CD4-positive, CD25-positive, alpha-beta regulatory T cell (primary cell): ENCODE measurements around the gene MCC. TPM values are rescaled to one million over a fixed set of nuclear protein-coding genes. Genes with fewer than 3 reads are reported as not detected.
A peak's percentile ranks its signal among the peaks of the same experiment; 100 is the strongest.

ENCODE experiments used
- ATAC-seq, 2 donors: fragments of 150-1000 bp; cut with Tn5 transposase; one replicate each; pipeline ENCODE4 v1.10.0; 2021; ENCODE audit warnings: low read depth in 2 of 2, moderate number of reproducible peaks in 2 of 2, moderate library complexity in 1 of 2
- DNase-seq, 3 donors: peaks; one replicate each; pipeline versions ENCODE4 v3.0.0 to v3.0.0-alpha.2; 2012 to 2022; ENCODE audit warnings: mixed read lengths in 1 of 3
- H3K27ac ChIP-seq: one replicate; pipeline ENCODE4 v1.7.0; 2013; ENCODE audit warnings: mild to moderate bottlenecking, low read length; ENCODE audit not compliant: insufficient read depth, poor library complexity, severe bottlenecking
- H3K27me3 ChIP-seq: one replicate; pipeline ENCODE4 v1.7.0; 2013; ENCODE audit warnings: low read length; ENCODE audit not compliant: control insufficient read depth, insufficient read depth
- H3K36me3 ChIP-seq: one replicate; pipeline ENCODE4 v1.7.0; 2013; ENCODE audit warnings: mild to moderate bottlenecking, low read length, moderate library complexity; ENCODE audit not compliant: control insufficient read depth, insufficient read depth
- H3K4me1 ChIP-seq: 2 replicates; pipeline ENCODE4 v1.7.0; 2013; ENCODE audit warnings: mild to moderate bottlenecking, low read length; ENCODE audit not compliant: insufficient read depth, control insufficient read depth, poor library complexity, severe bottlenecking
- H3K4me3 ChIP-seq: one replicate; pipeline ENCODE4 v1.7.0; 2013; ENCODE audit warnings: low read depth, mild to moderate bottlenecking, low read length, moderate library complexity
- H3K9me3 ChIP-seq, 2 experiments: 1 replicate in 1 of 2; 2 replicates in 1 of 2; pipeline ENCODE4 v1.7.0; 2013; ENCODE audit warnings: low read length in 2 of 2, mild to moderate bottlenecking in 1 of 2, moderate library complexity in 1 of 2; ENCODE audit not compliant: control insufficient read depth in 2 of 2
- H3K27ac Mint-ChIP-seq, 3 donors: one replicate each; pipeline ENCODE4 v1.8.0; 2020 to 2022; ENCODE audit warnings: mild to moderate bottlenecking in 3 of 3, mixed read lengths in 3 of 3, moderate library complexity in 2 of 3
- H3K27me3 Mint-ChIP-seq: one replicate; pipeline ENCODE4 v1.8.0; 2022; ENCODE audit warnings: mild to moderate bottlenecking, mixed read lengths
- H3K36me3 Mint-ChIP-seq: one replicate; pipeline ENCODE4 v1.8.0; 2020; ENCODE audit warnings: mixed read lengths
- H3K4me1 Mint-ChIP-seq, 4 donors: one replicate each; pipeline ENCODE4 v1.8.0; 2020 to 2022; ENCODE audit warnings: mixed read lengths in 4 of 4, mild to moderate bottlenecking in 1 of 4
- H3K4me3 Mint-ChIP-seq, 4 donors: one replicate each; pipeline ENCODE4 v1.8.0; 2020 to 2022; ENCODE audit warnings: mild to moderate bottlenecking in 4 of 4, mixed read lengths in 4 of 4, moderate library complexity in 3 of 4
- H3K9me3 Mint-ChIP-seq, 7 donors: one replicate each; pipeline ENCODE4 v1.8.0; 2020 to 2022; ENCODE audit warnings: mixed read lengths in 7 of 7, mild to moderate bottlenecking in 3 of 7, moderate library complexity in 2 of 7
- polyA plus RNA-seq, 4 donors: library from polyadenylated mRNA; unstranded; fragments of 300-500 nt; fragmentation: Illumina TruSeq; gene quantifications; one replicate each; pipeline ENCODE4 v1.2.3, GENCODE V29; 2021
- total RNA-seq: library from RNA; stranded (reverse); gene quantifications from one replicate; pipeline ENCODE4 v1.2.3, GENCODE V29; 2022

MCC gene
- total and polyA plus RNA-seq, 5 donors from 2014 or later: 0.47 to 11.1 (median 3.4) TPM

DNA sequence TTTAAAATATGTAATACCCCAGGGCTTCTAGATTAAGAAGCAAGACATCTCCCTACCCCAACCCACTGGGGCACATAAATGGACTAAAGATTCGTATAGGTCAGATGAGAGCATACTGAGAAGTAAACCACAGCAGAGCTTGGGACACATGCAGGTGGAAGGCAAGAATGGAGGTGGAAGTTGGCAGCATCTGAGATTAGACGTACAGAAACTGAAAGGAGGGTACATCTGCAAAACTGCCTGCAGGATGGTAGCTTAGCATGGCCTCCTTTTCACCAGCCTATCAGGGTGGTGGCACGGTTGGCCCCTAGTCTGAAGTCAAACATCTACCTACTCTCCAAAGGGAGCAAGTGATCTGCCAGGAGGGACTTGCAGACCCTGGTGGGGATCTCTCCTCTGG, 235.2 kb downstream of the MCC start:
- peaks cover 0 to 4% (median 0%) of the 10 kb centered on the region in 4 donors for H3K4me1 Mint-ChIP-seq
- H3K4me3 Mint-ChIP-seq: no peak overlapping the region
- peaks cover 4% of the 10 kb centered on the region for H3K27me3 Mint-ChIP-seq
- Histone ChIP-seq H3K27me3 (no peaks in the 10 kb centered on the region), H3K27ac (no peak overlapping the region), H3K36me3 (no peaks in the 10 kb centered on the region), H3K9me3 (no peaks in the 10 kb centered on the region), H3K4me1 (no peaks in the 10 kb centered on the region), H3K4me3 (no peak overlapping the region)
- ATAC-seq (no peak), DNase-seq (no peak)
- no peak overlapping the region for H3K27ac Mint-ChIP-seq
- peaks cover 0 to 1% (median 0%) of the 10 kb centered on the region in 7 donors for H3K9me3 Mint-ChIP-seq
- H3K36me3 Mint-ChIP-seq: peaks cover 4% of the 10 kb centered on the region

DNA sequence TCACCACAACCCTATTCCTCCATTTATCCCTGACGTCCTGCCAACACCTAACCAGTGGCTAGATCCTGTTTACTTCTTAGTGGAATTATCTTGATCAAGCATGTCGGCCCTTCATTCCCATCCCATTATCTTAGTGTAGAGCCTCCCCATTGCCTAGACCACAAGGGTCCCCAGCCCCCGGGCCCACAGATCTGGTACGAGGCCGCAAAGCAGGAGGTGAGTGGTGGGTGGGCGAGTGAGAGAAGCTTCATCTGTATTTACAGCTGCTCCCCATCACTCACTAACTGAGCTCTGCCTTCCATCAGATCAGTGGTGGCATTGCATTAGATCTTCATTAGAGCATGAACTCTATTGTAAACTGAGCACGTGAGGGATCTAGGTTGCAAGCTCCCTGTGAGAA, 236.2 kb downstream of the MCC start:
- no peak overlapping the region for H3K27ac Mint-ChIP-seq
- Histone ChIP-seq H3K27ac (no peak overlapping the region), H3K4me1 (no peaks in the 10 kb centered on the region), H3K27me3 (no peaks in the 10 kb centered on the region), H3K36me3 (no peaks in the 10 kb centered on the region), H3K9me3 (no peaks in the 10 kb centered on the region), H3K4me3 (no peak overlapping the region)
- H3K27me3 Mint-ChIP-seq: peaks cover 4% of the 10 kb centered on the region
- DNase-seq (no peak), ATAC-seq (no peak)
- no peak overlapping the region for H3K4me3 Mint-ChIP-seq
- peaks cover 0 to 1% (median 0%) of the 10 kb centered on the region in 7 donors for H3K9me3 Mint-ChIP-seq
- H3K4me1 Mint-ChIP-seq: peaks cover 0 to 4% (median 0%) of the 10 kb centered on the region in 4 donors
- peaks cover 4% of the 10 kb centered on the region for H3K36me3 Mint-ChIP-seq

DNA sequence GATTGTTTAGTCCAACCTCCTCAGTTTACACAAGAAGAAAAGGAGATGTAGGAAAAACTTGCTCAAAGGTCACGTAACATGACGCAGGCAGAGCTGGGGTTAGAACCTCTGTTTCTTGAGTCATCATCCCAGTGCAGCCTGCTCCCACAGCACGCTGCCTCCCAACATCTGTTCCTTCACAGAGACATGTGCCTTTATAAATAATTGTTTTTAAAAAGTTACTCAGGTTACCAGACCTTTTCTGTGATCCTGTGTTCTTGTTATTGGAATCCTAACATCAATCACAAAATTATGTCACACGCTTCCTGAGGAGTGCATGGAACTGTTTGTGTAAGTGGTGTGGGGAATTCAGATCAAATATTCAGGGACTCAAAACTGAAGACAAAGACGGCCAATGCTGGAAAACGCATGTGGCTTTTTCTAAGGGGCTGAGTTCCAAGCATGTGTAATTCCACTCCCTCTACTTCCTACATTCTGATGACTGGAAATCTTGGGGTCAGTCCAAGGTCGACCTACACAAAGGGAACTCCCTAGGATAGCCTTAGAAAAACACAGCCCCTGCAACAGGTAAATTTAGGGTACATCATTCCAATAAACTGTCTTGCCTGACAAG, 237.8 kb downstream of the MCC start:
- no peaks in the 10 kb centered on the region for H3K9me3 ChIP-seq
- H3K36me3 Mint-ChIP-seq: peaks cover 4% of the 10 kb centered on the region
- peaks cover 0 to 3% (median 0%) of the 10 kb centered on the region in 7 donors for H3K9me3 Mint-ChIP-seq
- no peak overlapping the region for H3K4me3 Mint-ChIP-seq
- no peaks in the 10 kb centered on the region for H3K27me3 ChIP-seq
- no peak overlapping the region for H3K4me3 ChIP-seq
- peaks cover 8% of the 10 kb centered on the region for H3K27me3 Mint-ChIP-seq
- DNase-seq (no peak), ATAC-seq (no peak)
- peaks cover 0 to 6% (median 0%) of the 10 kb centered on the region in 4 donors for H3K4me1 Mint-ChIP-seq
- no peak overlapping the region for H3K27ac ChIP-seq
- H3K4me1 ChIP-seq: no peaks in the 10 kb centered on the region
- H3K27ac Mint-ChIP-seq: no peak overlapping the region
- no peaks in the 10 kb centered on the region for H3K36me3 ChIP-seq

DNA sequence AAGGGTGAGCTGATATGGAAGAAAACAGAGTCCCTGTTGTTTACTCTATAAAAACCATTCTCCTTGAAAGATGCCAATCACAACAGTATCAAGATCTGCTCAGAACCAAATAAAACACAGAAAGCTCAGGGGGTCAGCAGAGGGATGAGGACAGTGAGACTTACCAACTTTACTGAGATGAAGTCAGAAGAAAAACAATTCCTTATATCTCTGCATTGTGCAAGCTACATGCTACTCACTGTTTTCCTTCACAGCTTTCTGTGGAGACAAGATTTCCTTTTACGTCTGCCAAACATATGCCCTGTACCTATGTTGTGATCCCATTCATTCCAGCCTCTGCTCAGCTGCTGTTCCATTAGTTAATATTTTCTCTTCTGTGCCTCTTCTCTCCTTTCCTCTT, 239.0 kb downstream of the MCC start:
- H3K27ac Mint-ChIP-seq: no peak overlapping the region
- H3K27me3 Mint-ChIP-seq: peaks cover 13% of the 10 kb centered on the region
- ATAC-seq: no peak
- no peaks in the 10 kb centered on the region for H3K9me3 ChIP-seq
- H3K27ac ChIP-seq: no peak overlapping the region
- peaks cover 0 to 3% (median 0%) of the 10 kb centered on the region in 7 donors for H3K9me3 Mint-ChIP-seq
- H3K4me3 Mint-ChIP-seq: peak overlapping the region in 1 of 4 donors; percentile 1
- no peaks in the 10 kb centered on the region for H3K36me3 ChIP-seq
- H3K36me3 Mint-ChIP-seq: peaks cover 4% of the 10 kb centered on the region
- no peaks in the 10 kb centered on the region for H3K4me1 ChIP-seq
- peaks cover 0 to 6% (median 0%) of the 10 kb centered on the region in 4 donors for H3K4me1 Mint-ChIP-seq
- DNase-seq: no peak
- H3K27me3 ChIP-seq: no peaks in the 10 kb centered on the region
- H3K4me3 ChIP-seq: no peak overlapping the region

DNA sequence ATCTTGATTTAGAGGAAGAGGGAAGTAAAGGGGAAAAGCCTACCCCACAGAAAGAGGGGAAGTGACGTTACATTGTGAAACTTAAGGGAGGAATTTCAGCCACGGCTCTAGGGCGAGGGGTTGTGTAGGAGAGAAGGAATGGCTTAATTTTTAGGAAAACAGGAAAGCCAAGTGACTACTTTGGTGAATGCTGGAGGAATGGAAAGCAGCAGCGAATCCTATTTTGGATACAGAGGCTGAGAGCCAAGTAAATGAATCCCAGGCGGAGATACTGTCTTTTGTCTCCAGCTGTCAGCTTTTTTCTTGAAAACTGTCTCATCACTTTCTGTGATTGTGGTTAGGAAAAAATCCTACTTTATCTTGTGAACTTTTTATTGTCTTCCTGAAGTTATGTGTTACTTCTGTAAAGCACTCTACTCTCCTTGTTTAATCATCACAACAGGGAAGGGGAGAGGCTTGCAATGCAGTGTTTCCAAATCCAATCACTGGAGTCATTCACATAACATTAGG, 241.8 kb downstream of the MCC start:
- Histone ChIP-seq H3K27ac (no peak overlapping the region), H3K9me3 (no peaks in the 10 kb centered on the region), H3K4me3 (no peak overlapping the region), H3K4me1 (no peaks in the 10 kb centered on the region), H3K27me3 (no peaks in the 10 kb centered on the region), H3K36me3 (no peaks in the 10 kb centered on the region)
- ATAC-seq: no peak
- DNase-seq: no peak
- H3K4me1 Mint-ChIP-seq: peaks cover 0 to 2% (median 0%) of the 10 kb centered on the region in 4 donors
- H3K9me3 Mint-ChIP-seq: peaks cover 0 to 3% (median 0%) of the 10 kb centered on the region in 7 donors
- H3K36me3 Mint-ChIP-seq: no peaks in the 10 kb centered on the region
- peaks cover 13% of the 10 kb centered on the region for H3K27me3 Mint-ChIP-seq
- no peak overlapping the region for H3K27ac Mint-ChIP-seq
- no peak overlapping the region for H3K4me3 Mint-ChIP-seq

DNA sequence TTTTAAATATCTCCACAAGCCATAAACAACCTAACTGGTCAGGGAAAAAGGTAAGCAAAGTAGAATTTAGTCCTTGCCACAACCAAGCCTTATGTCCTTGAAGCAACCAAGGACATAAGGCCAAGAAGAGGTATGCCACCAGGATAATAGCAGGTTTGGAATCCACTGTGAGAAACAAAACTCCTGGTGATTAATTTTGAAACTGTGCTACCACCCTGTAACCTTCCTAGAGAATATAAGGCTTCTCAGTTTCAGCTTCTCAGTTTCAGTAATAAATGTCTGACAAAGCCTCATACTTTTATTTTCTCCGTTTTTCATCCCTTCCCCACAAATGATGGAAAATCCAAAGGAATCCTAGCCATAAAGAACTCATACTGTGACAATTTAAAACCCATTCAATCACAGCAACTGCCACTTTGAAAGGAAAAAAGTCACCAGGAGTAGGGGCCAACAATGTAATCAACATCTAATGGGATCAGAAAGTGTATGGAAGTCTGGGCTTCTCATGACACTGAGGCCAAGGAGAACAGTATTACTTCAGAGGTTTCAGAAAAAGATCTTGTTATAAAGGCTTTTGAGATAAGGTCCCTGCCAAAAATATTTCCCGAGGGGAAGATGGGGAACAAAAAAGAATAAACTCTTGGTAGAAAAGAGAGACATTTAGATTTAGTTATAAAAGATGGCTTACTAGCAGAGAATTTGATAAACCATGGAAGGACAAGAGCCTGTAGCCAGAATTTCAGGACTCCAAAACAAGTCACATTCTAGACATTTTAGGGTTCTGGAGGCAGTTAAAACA, 242.6 kb downstream of the MCC start:
- no peaks in the 10 kb centered on the region for H3K9me3 ChIP-seq
- H3K36me3 Mint-ChIP-seq: no peaks in the 10 kb centered on the region
- no peaks in the 10 kb centered on the region for H3K36me3 ChIP-seq
- H3K4me1 Mint-ChIP-seq: peaks cover 0 to 2% (median 0%) of the 10 kb centered on the region in 4 donors
- DNase-seq (no peak), ATAC-seq (no peak)
- H3K4me1 ChIP-seq: no peaks in the 10 kb centered on the region
- H3K27me3 ChIP-seq: no peaks in the 10 kb centered on the region
- H3K4me3 ChIP-seq: no peak overlapping the region
- no peak overlapping the region for H3K4me3 Mint-ChIP-seq
- peaks cover 0 to 3% (median 0%) of the 10 kb centered on the region in 7 donors for H3K9me3 Mint-ChIP-seq
- no peak overlapping the region for H3K27ac Mint-ChIP-seq
- H3K27me3 Mint-ChIP-seq: peaks cover 20% of the 10 kb centered on the region
- H3K27ac ChIP-seq: no peak overlapping the region

DNA sequence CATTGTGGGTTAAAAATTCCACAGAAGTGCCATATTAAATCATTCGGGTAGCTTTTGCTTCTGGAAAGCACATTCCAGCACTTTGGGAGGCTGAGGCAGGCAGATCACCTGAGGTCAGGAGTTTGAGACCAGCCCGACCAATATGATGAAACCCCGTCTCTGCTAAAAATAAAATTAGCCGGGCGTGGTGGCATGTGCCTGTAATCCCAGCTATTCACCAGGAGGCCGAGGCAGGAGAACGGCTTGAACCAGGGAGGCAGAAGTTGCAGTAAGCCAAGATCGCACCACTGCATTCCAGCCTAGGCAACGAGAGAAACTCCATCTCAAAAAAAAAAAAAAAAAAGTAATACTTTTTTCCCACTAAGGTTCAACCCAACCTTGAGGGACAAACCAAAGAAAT, 243.3 kb downstream of the MCC start:
- Histone ChIP-seq H3K9me3 (no peaks in the 10 kb centered on the region), H3K4me3 (no peak overlapping the region), H3K27me3 (peaks cover 1% of the 10 kb centered on the region), H3K4me1 (no peaks in the 10 kb centered on the region), H3K36me3 (no peaks in the 10 kb centered on the region), H3K27ac (no peak overlapping the region)
- Mint-ChIP-seq H3K27ac (no peak overlapping the region), H3K27me3 (peaks cover 21% of the 10 kb centered on the region), H3K9me3 (peaks cover 0 to 3% (median 0%) of the 10 kb centered on the region in 7 donors), H3K4me3 (no peak overlapping the region), H3K4me1 (peaks cover 0 to 2% (median 0%) of the 10 kb centered on the region in 4 donors), H3K36me3 (no peaks in the 10 kb centered on the region)
- DNase-seq (no peak), ATAC-seq (no peak)
